B cell (primary cell): Measurements from ENCODE around the gene NUB1. TPM values are rescaled to one million over a fixed set of nuclear protein-coding genes. Genes with fewer than 3 reads are reported as not detected.

Source experiments
- ATAC-seq: fragments of 200-7000 bp; cut with Tn5 transposase; one replicate; pipeline ENCODE4 v1.10.0; 2021; ENCODE audit warnings: low read depth, mild to moderate bottlenecking, moderate number of reproducible peaks, moderate library complexity
- CTCF ChIA-PET: fragments of 350-600 bp; sonication (Branson Sonifier 250); formaldehyde crosslinking; loops from one replicate; lab custom pipeline; 2021; ENCODE audit warnings: antibody characterized with exemption, inconsistent platforms; lab: Charles Lee
- POLR2A ChIA-PET: fragments of 350-600 bp; sonication (Branson Sonifier 250); formaldehyde crosslinking; loops from one replicate; lab custom pipeline; 2021; ENCODE audit warnings: antibody characterized with exemption; lab: Charles Lee
- DNase-seq: peaks from one replicate; pipeline ENCODE4 v3.0.0; 2013
- H2AFZ ChIP-seq: 2 replicates; pipeline ENCODE4 v1.6.1; 2012; ENCODE audit warnings: mild to moderate bottlenecking, low read depth, low read length; ENCODE audit not compliant: insufficient read depth, poor library complexity, severe bottlenecking
- H3K27ac ChIP-seq, 2 donors: 1 replicate in 1 of 2; 2 replicates in 1 of 2; pipeline ENCODE4 v1.5.1; 2012 to 2013; ENCODE audit warnings: low read length in 2 of 2, mild to moderate bottlenecking in 2 of 2, moderate library complexity in 1 of 2
- H3K27me3 ChIP-seq, 4 experiments: fragments of 200-600 bp in 1 of 4; sonication (generic) in 1 of 4; replicated peaks in 1 of 4; 1 replicate in 2 of 4; 2 replicates in 2 of 4; pipeline versions ENCODE4 v1.6.1 to v1.7.0; 2013 to 2016; ENCODE audit warnings: low read length in 3 of 4, mild to moderate bottlenecking in 2 of 4, mixed read lengths in 1 of 4, moderate library complexity in 1 of 4; ENCODE audit not compliant: insufficient read depth in 4 of 4, control insufficient read depth in 3 of 4; ENCODE audit errors: control extremely low read depth in 1 of 4
- H3K36me3 ChIP-seq, 2 experiments: replicated peaks in 1 of 2; 1 replicate in 1 of 2; 2 replicates in 1 of 2; pipeline versions ENCODE4 v1.6.1 to v1.7.1; 2013; ENCODE audit warnings: low read length in 1 of 2; ENCODE audit not compliant: insufficient read depth in 2 of 2, control insufficient read depth in 1 of 2; ENCODE audit errors: control extremely low read depth in 1 of 2, extremely low read depth in 1 of 2
- H3K4me1 ChIP-seq, 2 donors: fragments of 200-600 bp in 1 of 2; sonication (generic) in 1 of 2; 1 replicate in 1 of 2; 2 replicates in 1 of 2; pipeline versions ENCODE4 v1.5.1 to v1.6.1; 2013 to 2017; ENCODE audit warnings: low read length in 2 of 2; ENCODE audit not compliant: control insufficient read depth in 2 of 2, insufficient read depth in 2 of 2
- H3K4me2 ChIP-seq: replicated peaks from 2 replicates; pipeline ENCODE3; 2012; ENCODE audit warnings: mild to moderate bottlenecking, low read depth, low read length; ENCODE audit not compliant: poor library complexity, severe bottlenecking
- H3K4me3 ChIP-seq, 5 experiments: fragments of 200-600 bp in 1 of 5; sonication (generic) in 1 of 5; 1 replicate in 3 of 5; 2 replicates in 2 of 5; pipeline versions ENCODE4 v1.5.1 to v1.7.0; 2011 to 2016; ENCODE audit warnings: low read length in 4 of 5, mild to moderate bottlenecking in 4 of 5, low read depth in 2 of 5, control low read depth in 1 of 5, moderate library complexity in 1 of 5; ENCODE audit not compliant: insufficient read depth in 1 of 5; ENCODE audit errors: control extremely low read depth in 1 of 5, extremely low read depth in 1 of 5
- H3K79me2 ChIP-seq: fragments of 200-600 bp; sonication (generic); one replicate; pipeline ENCODE4 v1.6.0; 2016; ENCODE audit warnings: low read length; ENCODE audit not compliant: control insufficient read depth, insufficient read depth
- H3K9ac ChIP-seq: fragments of 200-600 bp; sonication (generic); 2 replicates; pipeline ENCODE4 v1.6.1; 2017; ENCODE audit warnings: mild to moderate bottlenecking, low read length, moderate library complexity
- H3K9me3 ChIP-seq, 3 donors: one replicate each; pipeline versions ENCODE4 v1.6.1 to v1.7.1; 2013; ENCODE audit warnings: low read length in 2 of 3; ENCODE audit not compliant: control insufficient read depth in 2 of 3, insufficient read depth in 1 of 3; ENCODE audit errors: control extremely low read depth in 1 of 3
- H4K20me1 ChIP-seq: 2 replicates; pipeline ENCODE4 v1.6.0; 2012; ENCODE audit warnings: mild to moderate bottlenecking, low read length; ENCODE audit not compliant: insufficient read depth, control insufficient read depth, poor library complexity, severe bottlenecking
- H3K27ac Mint-ChIP-seq: one replicate; pipeline ENCODE4 v1.8.0; 2021; ENCODE audit warnings: mixed read lengths
- H3K27me3 Mint-ChIP-seq: one replicate; pipeline ENCODE4 v1.8.0; 2021; ENCODE audit warnings: mixed read lengths
- H3K4me1 Mint-ChIP-seq: one replicate; pipeline ENCODE4 v1.8.0; 2021; ENCODE audit warnings: mixed read lengths
- H3K4me3 Mint-ChIP-seq: one replicate; pipeline ENCODE4 v1.8.0; 2021; ENCODE audit warnings: mixed read lengths
- H3K9me3 Mint-ChIP-seq: one replicate; pipeline ENCODE4 v1.8.0; 2022; ENCODE audit warnings: mixed read lengths; ENCODE audit not compliant: insufficient read depth
- CTCF ChIP-seq: fragments of 200-600 bp; IDR thresholded peaks from one replicate; pipeline ENCODE4 v1.8.0; 2022; ENCODE audit warnings: antibody characterized with exemption, mild to moderate bottlenecking
- EZH2 ChIP-seq: IDR thresholded peaks from 2 replicates; pipeline ENCODE4 v1.6.1; 2012; ENCODE audit warnings: borderline replicate concordance, low read depth, mild to moderate bottlenecking, moderate library complexity, low read length; ENCODE audit not compliant: insufficient read depth, poor library complexity, severe bottlenecking
- WGBS: methylation state at CpG from one replicate; pipeline ENCODE4 v1.1.5; 2013; ENCODE audit warnings: missing lambda C conversion rate; ENCODE audit not compliant: insufficient coverage; 5-methylcytosine and 5-hydroxymethylcytosine counted together
- intact Hi-C: fragments of 100-400 bp; cut with micrococcal nuclease; formaldehyde crosslinking; loops from one replicate; pipeline ENCODE4 v1.10.0; 2022
- polyA plus RNA-seq: library from polyadenylated mRNA; depleted of rRNA; stranded (reverse); fragments of >200 nt; gene quantifications from 2 replicates; pipeline ENCODE4 v1.2.3, GENCODE V29; 2012
- total RNA-seq, 2 donors: library from RNA; stranded (reverse); fragments of 120-200 nt in 1 of 2; gene quantifications; 1 replicate in 1 of 2; 2 replicates in 1 of 2; pipeline versions ENCODE4 v1.2.3 to v1.2.4, GENCODE V29; 2013 to 2022

Gene NUB1
- total and polyA plus RNA-seq, 2 donors (not counting 1 experiment from before 2014, with no cell fraction given): 55.0 to 104 TPM

GRCh38 chr7:151400626-151401315 is 59.2 kb downstream of the NUB1 start:
- intact Hi-C loops: loop anchor here (1.0 to 2.0 kb wide), 4 partner anchors 9 to 48 kb away; no protein-coding TSS in a partner anchor
- Histone ChIP-seq H3K4me1 (peaks cover 13 to 16% of the 10 kb centered on the region in 2 donors), H3K27me3 (peaks cover 0 to 5% (median 1%) of the 10 kb centered on the region in 4 experiments), H4K20me1 (no peaks in the 10 kb centered on the region), H3K9ac (peak overlapping the region; percentile 19), H3K4me2 (peak overlapping the region; percentile 37), H3K9me3 (peaks cover 0 to 14% (median 0%) of the 10 kb centered on the region in 3 donors), H3K36me3 (no peaks in the 10 kb centered on the region), H3K27ac (peak overlapping the region in 1 of 2 donors; percentile 35), H2AFZ (no peak overlapping the region), H3K4me3 (no peak overlapping the region), H3K79me2 (no peaks in the 10 kb centered on the region)
- H3K27ac Mint-ChIP-seq: peak overlapping the region; percentile 91
- DNase-seq (peak; percentile 90), ATAC-seq (peak; percentile 94)
- peak overlapping the region; percentile 64 for H3K4me3 Mint-ChIP-seq
- CTCF ChIA-PET: interaction anchor here (0.6 to 2.2 kb wide), 5 partner anchors 11 to 48 kb away, joined by 3 to 12 read pairs (median 5); no protein-coding TSS in a partner anchor
- peaks cover 30% of the 10 kb centered on the region for H3K4me1 Mint-ChIP-seq
- no peak for TF ChIP-seq CTCF
- no peak for TF ChIP-seq EZH2
- H3K9me3 Mint-ChIP-seq: no peaks in the 10 kb centered on the region
- WGBS: 11% methylated on average over 14 of the region's 14 CpGs
- POLR2A ChIA-PET: interaction anchor here (0.8 kb wide), 1 partner anchor 20 kb away, joined by 3 read pairs; no protein-coding TSS in a partner anchor
- H3K27me3 Mint-ChIP-seq: no peaks in the 10 kb centered on the region
